ENCODE results near the gene KRTAP9-7.
"Not testable (repeated sequence)": the region's sequence is repeated elsewhere in the genome, so short reads cannot be mapped to it uniquely, and the experiment has no call there.

KRTAP9-7 gene

DNA sequence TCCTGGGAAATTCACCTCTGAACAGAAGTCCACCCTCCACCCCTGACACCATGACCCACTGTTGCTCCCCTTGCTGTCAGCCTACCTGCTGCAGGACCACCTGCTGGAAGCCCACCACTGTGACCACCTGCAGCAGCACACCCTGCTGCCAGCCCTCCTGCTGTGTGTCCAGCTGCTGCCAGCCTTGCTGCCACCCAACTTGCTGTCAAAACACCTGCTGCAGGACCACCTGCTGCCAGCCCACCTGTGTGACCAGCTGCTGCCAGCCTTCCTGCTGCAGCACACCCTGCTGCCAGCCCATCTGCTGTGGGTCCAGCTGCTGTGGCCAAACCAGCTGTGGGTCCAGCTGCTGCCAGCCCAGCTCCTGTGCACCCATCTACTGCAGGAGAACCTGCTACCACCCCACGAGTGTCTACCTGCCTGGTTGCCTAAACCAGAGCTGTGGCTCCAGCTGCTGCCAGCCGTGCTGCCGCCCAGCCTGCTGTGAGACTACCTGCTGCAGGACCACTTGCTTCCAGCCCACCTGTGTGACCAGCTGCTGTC, at the start of gene KRTAP9-7:
KRTAP9-7 (plus strand) TSS at position 51 of the 543 bp plus-strand sequence; CDS start at position 51, 0 bp downstream.
- in situ Hi-C loops (cut with MboI; ENCODE audit: low sequenced_read_pairs) = not testable (repeated sequence)

GRCh38 chr17:41226051-41226450, 49.4 kb upstream of the KRTAP9-7 start:
- in situ Hi-C loops (cut with MboI; ENCODE audit: low sequenced_read_pairs) = no loop called here

- in situ Hi-C loops (cut with MboI; ENCODE audit: low sequenced_read_pairs) = not testable (repeated sequence)
Observed at GRCh38 chr17:41226598-41227095, 48.9 kb upstream of the KRTAP9-7 start, which contains the start of gene KRTAP9-2. KRTAP9-2 (plus strand) TSS chr17:41226648; CDS start chr17:41226655, 7 bp downstream.

DNA sequence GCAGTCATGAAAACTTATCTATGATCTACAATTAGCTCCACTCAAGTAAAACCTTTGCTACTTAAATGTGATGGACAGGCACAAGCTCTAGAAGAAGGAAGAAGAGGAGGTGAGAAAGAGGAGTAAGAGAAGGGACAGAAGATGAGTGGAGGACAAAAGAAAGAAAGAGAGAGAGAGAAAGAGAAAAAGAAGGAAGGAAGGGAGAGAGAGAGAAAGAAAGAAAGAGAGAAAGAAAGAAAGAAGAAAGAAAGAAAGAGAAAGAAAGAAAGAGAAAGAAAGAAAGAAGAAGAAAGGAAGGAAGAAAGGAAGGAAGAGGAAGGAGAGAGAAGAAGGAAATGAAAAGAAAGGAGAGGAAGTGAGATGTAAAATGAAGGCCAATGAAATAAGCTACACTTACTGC, 45.4 kb upstream of the KRTAP9-7 start:
- in situ Hi-C loops (cut with MboI; ENCODE audit: low sequenced_read_pairs) = no loop called here

- in situ Hi-C loops (cut with MboI; ENCODE audit: low sequenced_read_pairs) = no loop called here
Observed at GRCh38 chr17:41231731-41232130, 43.8 kb upstream of the KRTAP9-7 start.

GRCh38 chr17:41232399-41233105, 42.9 kb upstream of the KRTAP9-7 start, which contains the start of gene KRTAP9-3:
KRTAP9-3 (plus strand) TSS chr17:41232449; CDS start chr17:41232502, 53 bp downstream.
- in situ Hi-C loops (cut with MboI; ENCODE audit: low sequenced_read_pairs) = not testable (repeated sequence)

DNA sequence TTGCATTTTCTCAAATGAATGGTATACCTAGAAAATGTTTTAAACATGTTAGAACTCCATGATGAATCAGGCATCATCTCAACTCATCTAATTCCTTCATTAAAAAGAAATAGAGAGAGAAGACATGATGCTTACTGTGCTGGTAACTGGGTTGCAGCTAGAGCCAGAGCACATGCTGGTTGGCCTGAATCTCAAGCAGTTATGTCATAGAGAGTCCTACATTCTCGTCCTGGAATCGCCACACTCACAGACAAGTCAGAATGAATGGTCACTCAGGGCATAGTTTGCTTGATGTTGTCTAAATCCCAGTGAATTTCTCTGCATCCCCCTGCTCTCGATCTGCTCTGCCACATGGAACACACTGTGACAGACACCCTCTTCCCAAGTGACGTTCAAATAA, 38.4 kb upstream of the KRTAP9-7 start:
- in situ Hi-C loops (cut with MboI; ENCODE audit: low sequenced_read_pairs) = not testable (repeated sequence)

DNA sequence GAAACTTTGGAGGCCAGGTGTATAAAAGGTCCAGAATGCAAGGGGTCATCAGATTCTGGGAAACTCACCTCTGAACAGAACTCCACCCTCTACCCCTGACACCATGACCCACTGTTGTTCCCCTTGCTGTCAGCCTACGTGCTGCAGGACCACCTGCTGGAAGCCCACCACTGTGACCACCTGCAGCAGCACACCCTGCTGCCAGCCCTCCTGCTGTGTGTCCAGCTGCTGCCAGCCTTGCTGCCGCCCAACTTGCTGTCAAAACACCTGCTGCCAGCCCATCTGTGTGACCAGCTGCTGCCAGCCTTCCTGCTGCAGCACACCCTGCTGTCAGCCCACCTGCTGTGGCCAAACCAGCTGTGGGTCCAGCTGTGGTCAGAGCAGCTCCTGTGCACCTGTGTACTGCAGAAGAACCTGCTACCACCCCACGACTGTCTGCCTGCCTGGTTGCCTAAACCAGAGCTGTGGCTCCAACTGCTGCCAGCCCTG, 37.5 kb upstream of the KRTAP9-7 start, which contains the start of gene KRTAP9-8:
KRTAP9-8 (plus strand) TSS at position 51 of the 489 bp plus-strand sequence; CDS start at position 104, 53 bp downstream.
- in situ Hi-C loops (cut with MboI; ENCODE audit: low sequenced_read_pairs) = not testable (repeated sequence)

DNA sequence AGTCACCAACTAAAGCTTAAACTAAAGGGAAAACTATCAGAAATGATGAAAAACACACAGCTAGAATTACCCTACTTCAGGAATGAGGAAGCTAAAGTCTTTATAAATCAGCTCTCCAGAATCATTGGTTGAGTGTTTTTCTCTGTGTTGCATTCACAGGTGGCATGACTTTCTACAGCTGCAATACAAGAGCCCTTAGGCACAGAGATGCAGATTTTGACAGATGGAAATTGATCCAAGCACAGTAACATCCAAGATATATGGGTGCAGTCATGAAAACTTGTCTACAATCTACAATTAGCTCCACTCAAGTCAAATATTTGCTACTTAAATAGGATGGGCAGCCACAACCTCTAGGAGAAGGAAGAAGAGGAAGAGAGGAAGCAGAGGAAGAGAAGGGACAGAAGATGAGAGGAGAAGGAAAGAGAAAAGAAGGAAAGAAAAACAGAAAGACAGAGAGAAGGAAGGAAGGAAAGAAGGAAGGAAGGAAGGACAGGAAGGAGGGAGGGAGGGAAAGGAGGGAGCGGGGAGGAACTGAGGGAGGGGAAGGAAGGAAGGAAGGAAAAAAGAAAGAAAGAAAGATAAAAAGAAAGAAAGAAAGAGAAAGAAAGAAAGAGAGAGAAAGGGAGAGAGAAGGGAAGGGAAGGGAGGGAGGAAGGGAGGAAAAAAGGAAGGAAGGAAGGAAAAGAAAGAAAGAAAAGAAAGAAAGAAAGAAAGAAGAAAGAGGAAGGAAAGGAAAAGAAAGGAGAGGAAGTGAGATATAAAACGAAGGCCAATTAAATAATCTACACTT, 28.3 kb upstream of the KRTAP9-7 start:
- in situ Hi-C loops (cut with MboI; ENCODE audit: low sequenced_read_pairs) = not testable (repeated sequence)

DNA sequence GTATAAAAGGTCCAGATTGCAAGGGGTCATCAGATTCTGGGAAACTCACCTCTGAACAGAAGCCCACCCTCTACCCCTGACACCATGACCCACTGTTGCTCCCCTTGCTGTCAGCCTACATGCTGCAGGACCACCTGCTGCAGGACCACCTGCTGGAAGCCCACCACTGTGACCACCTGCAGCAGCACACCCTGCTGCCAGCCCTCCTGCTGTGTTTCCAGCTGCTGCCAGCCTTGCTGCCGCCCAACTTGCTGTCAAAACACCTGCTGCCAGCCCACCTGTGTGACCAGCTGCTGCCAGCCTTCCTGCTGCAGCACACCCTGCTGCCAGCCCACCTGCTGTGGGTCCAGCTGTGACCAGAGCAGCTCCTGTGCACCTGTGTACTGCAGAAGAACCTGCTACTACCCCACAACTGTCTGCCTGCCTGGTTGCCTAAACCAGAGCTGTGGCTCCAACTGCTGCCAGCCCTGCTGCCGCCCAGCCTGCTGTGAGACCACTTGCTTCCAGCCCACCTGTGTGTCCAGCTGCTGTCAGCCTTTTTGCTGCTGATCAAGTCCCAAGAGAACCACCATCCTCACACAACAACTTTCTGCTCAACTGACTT, 25.8 kb upstream of the KRTAP9-7 start, which contains the start of gene KRTAP9-4:
KRTAP9-4 (plus strand) TSS at position 51 of the 604 bp plus-strand sequence; CDS start at position 85, 34 bp downstream.
- in situ Hi-C loops (cut with MboI; ENCODE audit: low sequenced_read_pairs) = not testable (repeated sequence)

- in situ Hi-C loops (cut with MboI; ENCODE audit: low sequenced_read_pairs) = no loop called here
Observed at GRCh38 chr17:41251261-41251660, 24.2 kb upstream of the KRTAP9-7 start.

DNA sequence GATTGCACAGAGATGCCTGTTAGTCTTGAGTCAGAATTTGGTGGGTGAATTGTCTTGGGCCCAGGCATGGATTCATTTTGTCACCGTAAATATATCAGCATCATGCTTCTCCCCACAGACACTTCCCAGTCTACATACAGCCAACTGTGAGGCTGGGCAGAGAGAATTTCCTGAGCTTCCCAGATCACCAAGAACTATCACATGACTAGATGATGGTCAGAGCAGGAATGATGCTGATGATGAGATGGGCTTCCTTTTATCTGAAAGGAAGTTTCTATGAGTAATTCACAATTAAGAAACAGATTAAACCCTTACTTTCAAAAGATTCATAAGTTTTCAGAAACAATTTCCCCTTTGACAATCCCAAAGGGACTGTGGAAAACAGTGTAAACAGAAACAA, 20.6 kb upstream of the KRTAP9-7 start:
- in situ Hi-C loops (cut with MboI; ENCODE audit: low sequenced_read_pairs) = no loop called here

DNA sequence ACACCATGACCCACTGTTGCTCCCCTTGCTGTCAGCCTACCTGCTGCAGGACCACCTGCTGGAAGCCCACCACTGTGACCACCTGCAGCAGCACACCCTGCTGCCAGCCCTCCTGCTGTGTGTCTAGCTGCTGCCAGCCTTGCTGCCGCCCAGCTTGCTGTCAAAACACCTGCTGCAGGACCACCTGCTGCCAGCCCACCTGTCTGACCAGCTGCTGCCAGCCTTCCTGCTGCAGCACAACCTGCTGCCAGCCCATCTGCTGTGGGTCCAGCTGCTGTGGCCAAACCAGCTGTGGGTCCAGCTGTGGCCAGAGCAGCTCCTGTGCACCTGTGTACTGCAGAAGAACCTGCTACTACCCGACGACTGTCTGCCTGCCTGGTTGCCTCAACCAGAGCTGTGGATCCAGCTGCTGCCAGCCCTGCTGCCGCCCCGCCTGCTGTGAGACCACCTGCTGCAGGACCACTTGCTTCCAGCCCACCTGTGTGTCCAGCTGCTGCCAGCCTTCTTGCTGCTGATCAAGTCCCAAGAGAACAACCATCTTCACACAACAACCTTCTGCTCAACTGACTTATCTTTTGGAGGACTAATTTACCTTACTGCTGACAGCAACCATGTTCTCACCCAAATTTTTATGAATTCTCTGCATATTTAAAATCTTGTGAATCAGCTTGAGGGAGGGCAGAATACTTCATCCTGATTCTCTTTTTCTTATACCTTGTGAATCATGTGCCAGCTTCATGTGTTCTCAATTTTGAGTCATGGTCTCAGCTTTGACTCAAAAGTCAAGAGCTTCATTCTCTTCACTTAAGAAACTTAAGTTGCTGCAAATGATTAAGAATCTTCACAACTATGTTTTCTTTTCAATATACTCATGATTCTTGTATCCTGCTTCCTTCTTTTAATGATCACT, 19.9 kb upstream of the KRTAP9-7 start, which contains the start of gene KRTAP9-9:
KRTAP9-9 (plus strand) TSS at position 4 of the 910 bp plus-strand sequence.
- in situ Hi-C loops (cut with MboI; ENCODE audit: low sequenced_read_pairs) = not testable (repeated sequence)

- in situ Hi-C loops (cut with MboI; ENCODE audit: low sequenced_read_pairs) = no loop called here
Observed at GRCh38 chr17:41256291-41256685, 19.2 kb upstream of the KRTAP9-7 start.

GRCh38 chr17:41258406-41258805, 17.1 kb upstream of the KRTAP9-7 start:
- in situ Hi-C loops (cut with MboI; ENCODE audit: low sequenced_read_pairs) = no loop called here

GRCh38 chr17:41263212-41263611, 12.3 kb upstream of the KRTAP9-7 start:
- in situ Hi-C loops (cut with MboI; ENCODE audit: low sequenced_read_pairs) = no loop called here

- in situ Hi-C loops (cut with MboI; ENCODE audit: low sequenced_read_pairs) = no loop called here
Observed at GRCh38 chr17:41264599-41264998, 10.9 kb upstream of the KRTAP9-7 start.

GRCh38 chr17:41265078-41265477, 10.4 kb upstream of the KRTAP9-7 start, which contains the start of gene KRTAP9-6:
KRTAP9-6 (plus strand) TSS chr17:41265378; CDS start chr17:41265378, 0 bp downstream.
- in situ Hi-C loops (cut with MboI; ENCODE audit: low sequenced_read_pairs) = no loop called here

DNA sequence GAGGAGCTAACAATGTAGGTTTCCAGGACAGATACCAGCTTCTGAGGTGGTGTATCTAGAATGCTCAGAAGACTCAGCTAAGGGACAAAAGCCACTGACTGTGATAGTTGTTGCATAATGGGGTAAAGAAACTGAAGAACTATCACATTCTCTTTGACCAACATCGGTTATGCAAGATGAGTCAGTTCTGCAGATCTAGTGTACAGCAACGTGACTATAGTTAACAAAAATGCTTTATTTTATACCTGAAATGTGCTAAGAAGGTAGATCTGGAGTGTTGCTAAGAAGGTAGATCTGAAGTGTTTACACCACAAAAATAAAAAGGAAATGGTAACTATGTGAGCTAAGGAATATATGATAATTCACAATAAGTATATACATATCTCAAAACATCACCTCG, 7.8 kb upstream of the KRTAP9-7 start:
- in situ Hi-C loops (cut with MboI; ENCODE audit: low sequenced_read_pairs) = no loop called here

Data from HL-60/S4 treated with phorbol 12-myristate 13-acetate at 8.2 ng/mL for 4 days and 3 days (cell line).